ENCODE results near the gene PDGFRB. TPM values are rescaled to one million over a fixed set of nuclear protein-coding genes. Genes with fewer than 3 reads are reported as not detected.

The PDGFRB gene
- total and polyA plus RNA-seq, 4 donors = 5.2 to 13.1 (median 8.3) TPM

DNA sequence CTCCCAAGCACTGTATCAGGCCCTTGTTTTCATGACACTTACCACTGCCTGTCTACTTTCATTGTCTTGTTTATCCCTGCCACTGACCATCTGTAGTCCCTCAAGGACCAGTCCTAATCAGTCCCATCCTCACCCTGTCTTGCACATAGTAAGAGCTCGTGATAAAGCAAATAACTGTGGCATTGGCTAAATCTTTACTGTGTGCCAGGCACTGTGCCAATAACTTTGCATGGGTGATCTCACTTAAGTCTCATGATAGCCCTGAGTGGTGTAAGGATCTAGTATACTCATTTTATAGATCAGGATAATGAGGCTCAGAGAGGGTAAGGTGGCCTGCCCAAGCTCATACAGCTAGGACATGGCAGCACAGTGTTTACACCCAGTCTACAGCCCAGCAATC lies 16.5 kb upstream of the PDGFRB start:
- H3K9me3 ChIP-seq (ENCODE audit: control insufficient read depth in 4 of 4, low read length in 3 of 4) = no peaks in the 10 kb centered on the region
- no peaks in the 10 kb centered on the region for H3K36me3 ChIP-seq (ENCODE audit: control insufficient read depth in 4 of 4, insufficient read depth in 3 of 4, low read depth in 1 of 4, low read length in 3 of 4)
- no peak for TF ChIP-seq TAF1 (conservative IDR thresholded peaks at IDR 0.05)
- TF ChIP-seq, protein P1, sequence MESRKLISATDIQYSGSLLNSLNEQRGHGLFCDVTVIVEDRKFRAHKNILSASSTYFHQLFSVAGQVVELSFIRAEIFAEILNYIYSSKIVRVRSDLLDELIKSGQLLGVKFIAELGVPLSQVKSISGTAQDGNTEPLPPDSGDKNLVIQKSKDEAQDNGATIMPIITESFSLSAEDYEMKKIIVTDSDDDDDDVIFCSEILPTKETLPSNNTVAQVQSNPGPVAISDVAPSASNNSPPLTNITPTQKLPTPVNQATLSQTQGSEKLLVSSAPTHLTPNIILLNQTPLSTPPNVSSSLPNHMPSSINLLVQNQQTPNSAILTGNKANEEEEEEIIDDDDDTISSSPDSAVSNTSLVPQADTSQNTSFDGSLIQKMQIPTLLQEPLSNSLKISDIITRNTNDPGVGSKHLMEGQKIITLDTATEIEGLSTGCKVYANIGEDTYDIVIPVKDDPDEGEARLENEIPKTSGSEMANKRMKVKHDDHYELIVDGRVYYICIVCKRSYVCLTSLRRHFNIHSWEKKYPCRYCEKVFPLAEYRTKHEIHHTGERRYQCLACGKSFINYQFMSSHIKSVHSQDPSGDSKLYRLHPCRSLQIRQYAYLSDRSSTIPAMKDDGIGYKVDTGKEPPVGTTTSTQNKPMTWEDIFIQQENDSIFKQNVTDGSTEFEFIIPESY (IDR thresholded peaks at IDR 0.05) = no peak
- no peak for TF ChIP-seq EGR1 (IDR thresholded peaks at IDR 0.05; ENCODE audit: low read depth in 2 of 2)
- no peak for TF ChIP-seq FOXA1 (IDR thresholded peaks at IDR 0.05)
- TF ChIP-seq HNF4G (IDR thresholded peaks at IDR 0.05) = no peak
- TF ChIP-seq, protein P2, sequence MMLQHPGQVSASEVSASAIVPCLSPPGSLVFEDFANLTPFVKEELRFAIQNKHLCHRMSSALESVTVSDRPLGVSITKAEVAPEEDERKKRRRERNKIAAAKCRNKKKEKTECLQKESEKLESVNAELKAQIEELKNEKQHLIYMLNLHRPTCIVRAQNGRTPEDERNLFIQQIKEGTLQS (IDR thresholded peaks at IDR 0.05) = no peak
- TF ChIP-seq JUND (IDR thresholded peaks at IDR 0.05) = no peak
- TF ChIP-seq, protein P3, sequence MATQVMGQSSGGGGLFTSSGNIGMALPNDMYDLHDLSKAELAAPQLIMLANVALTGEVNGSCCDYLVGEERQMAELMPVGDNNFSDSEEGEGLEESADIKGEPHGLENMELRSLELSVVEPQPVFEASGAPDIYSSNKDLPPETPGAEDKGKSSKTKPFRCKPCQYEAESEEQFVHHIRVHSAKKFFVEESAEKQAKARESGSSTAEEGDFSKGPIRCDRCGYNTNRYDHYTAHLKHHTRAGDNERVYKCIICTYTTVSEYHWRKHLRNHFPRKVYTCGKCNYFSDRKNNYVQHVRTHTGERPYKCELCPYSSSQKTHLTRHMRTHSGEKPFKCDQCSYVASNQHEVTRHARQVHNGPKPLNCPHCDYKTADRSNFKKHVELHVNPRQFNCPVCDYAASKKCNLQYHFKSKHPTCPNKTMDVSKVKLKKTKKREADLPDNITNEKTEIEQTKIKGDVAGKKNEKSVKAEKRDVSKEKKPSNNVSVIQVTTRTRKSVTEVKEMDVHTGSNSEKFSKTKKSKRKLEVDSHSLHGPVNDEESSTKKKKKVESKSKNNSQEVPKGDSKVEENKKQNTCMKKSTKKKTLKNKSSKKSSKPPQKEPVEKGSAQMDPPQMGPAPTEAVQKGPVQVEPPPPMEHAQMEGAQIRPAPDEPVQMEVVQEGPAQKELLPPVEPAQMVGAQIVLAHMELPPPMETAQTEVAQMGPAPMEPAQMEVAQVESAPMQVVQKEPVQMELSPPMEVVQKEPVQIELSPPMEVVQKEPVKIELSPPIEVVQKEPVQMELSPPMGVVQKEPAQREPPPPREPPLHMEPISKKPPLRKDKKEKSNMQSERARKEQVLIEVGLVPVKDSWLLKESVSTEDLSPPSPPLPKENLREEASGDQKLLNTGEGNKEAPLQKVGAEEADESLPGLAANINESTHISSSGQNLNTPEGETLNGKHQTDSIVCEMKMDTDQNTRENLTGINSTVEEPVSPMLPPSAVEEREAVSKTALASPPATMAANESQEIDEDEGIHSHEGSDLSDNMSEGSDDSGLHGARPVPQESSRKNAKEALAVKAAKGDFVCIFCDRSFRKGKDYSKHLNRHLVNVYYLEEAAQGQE (IDR thresholded peaks at IDR 0.05) = no peak
- no peak for TF ChIP-seq HNF4A (conservative IDR thresholded peaks at IDR 0.05)
- TF ChIP-seq GABPA (IDR thresholded peaks at IDR 0.05 in 1 of 2, conservative IDR thresholded peaks at IDR 0.05 in 1 of 2) = no peak
- no peak for TF ChIP-seq RXRA (IDR thresholded peaks at IDR 0.05)
- TF ChIP-seq YY1 (IDR thresholded peaks at IDR 0.05) = no peak
- TF ChIP-seq RAD21 (IDR thresholded peaks at IDR 0.05) = no peak
- TF ChIP-seq, protein P4, sequence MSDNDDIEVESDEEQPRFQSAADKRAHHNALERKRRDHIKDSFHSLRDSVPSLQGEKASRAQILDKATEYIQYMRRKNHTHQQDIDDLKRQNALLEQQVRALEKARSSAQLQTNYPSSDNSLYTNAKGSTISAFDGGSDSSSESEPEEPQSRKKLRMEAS (IDR thresholded peaks at IDR 0.05) = no peak
- TF ChIP-seq, protein P5, sequence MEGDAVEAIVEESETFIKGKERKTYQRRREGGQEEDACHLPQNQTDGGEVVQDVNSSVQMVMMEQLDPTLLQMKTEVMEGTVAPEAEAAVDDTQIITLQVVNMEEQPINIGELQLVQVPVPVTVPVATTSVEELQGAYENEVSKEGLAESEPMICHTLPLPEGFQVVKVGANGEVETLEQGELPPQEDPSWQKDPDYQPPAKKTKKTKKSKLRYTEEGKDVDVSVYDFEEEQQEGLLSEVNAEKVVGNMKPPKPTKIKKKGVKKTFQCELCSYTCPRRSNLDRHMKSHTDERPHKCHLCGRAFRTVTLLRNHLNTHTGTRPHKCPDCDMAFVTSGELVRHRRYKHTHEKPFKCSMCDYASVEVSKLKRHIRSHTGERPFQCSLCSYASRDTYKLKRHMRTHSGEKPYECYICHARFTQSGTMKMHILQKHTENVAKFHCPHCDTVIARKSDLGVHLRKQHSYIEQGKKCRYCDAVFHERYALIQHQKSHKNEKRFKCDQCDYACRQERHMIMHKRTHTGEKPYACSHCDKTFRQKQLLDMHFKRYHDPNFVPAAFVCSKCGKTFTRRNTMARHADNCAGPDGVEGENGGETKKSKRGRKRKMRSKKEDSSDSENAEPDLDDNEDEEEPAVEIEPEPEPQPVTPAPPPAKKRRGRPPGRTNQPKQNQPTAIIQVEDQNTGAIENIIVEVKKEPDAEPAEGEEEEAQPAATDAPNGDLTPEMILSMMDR (IDR thresholded peaks at IDR 0.05; ENCODE audit: low read depth, low read length, missing input control) = no peak
- no peak for TF ChIP-seq NR2F2 (IDR thresholded peaks at IDR 0.05)
- TF ChIP-seq FOXA2 (IDR thresholded peaks at IDR 0.05) = no peak
- no peak for TF ChIP-seq SP1 (IDR thresholded peaks at IDR 0.05)
- no peak overlapping the region for H3K27ac ChIP-seq (ENCODE audit: low read depth in 1 of 2, low read length in 2 of 2)
- no peak overlapping the region for H3K9ac ChIP-seq (ENCODE audit: low read depth in 1 of 2, low read length in 2 of 2)
- no peak for DNase-seq (ENCODE audit: low spot score)
- H3K4me1 ChIP-seq (ENCODE audit: control insufficient read depth in 4 of 4, insufficient read depth in 4 of 4, low read length in 3 of 4) = no peaks in the 10 kb centered on the region
- H3K27me3 ChIP-seq (ENCODE audit: control insufficient read depth in 4 of 4, insufficient read depth in 4 of 4, low read length in 3 of 4) = peaks cover 0 to 2% (median 0%) of the 10 kb centered on the region in 4 donors
- WGBS = 65% methylated on average over 1 of the region's 1 CpG
- H3K4me3 ChIP-seq (ENCODE audit: low read depth in 1 of 3, low read length in 3 of 3) = no peak overlapping the region
